ENCODE results near the gene HYAL2. TPM values are rescaled to one million over a fixed set of nuclear protein-coding genes. Genes with fewer than 3 reads are reported as not detected.

HYAL2 gene
- total RNA-seq, 6 donors from 2014 or later: 120 to 389 (median 226) TPM

- ATAC-seq (ENCODE audit: low FRiP score in 2 of 2) (peak; percentile 98), DNase-seq (peak; percentile 97 to 100)
- Histone ChIP-seq H3K36me3 (peaks cover 11 to 27% (median 17%) of the 10 kb centered on the region in 4 donors), H3K9me3 (no peaks in the 10 kb centered on the region), H3K4me3 (peak within 1 kb of the TSS; percentile 68 to 80 (median 74)), H3K4me1 (peaks cover 36 to 51% (median 37%) of the 10 kb centered on the region in 4 donors), H3K27ac (peak within 1 kb of the TSS; percentile 81 to 93 (median 88)), H3K27me3 (no peaks in the 10 kb centered on the region)
- TF ChIP-seq EP300 (IDR thresholded peaks at IDR 0.05) (no peak), CTCF (IDR thresholded peaks at IDR 0.05) (peak in 1 of 6 experiments; percentile 9), POLR2A (IDR thresholded peaks at IDR 0.05) (peak in 3 of 4 donors; percentile 48 to 83 (median 75)), POLR2AphosphoS5 (IDR thresholded peaks at IDR 0.05) (peak; percentile 81 to 84)
- 1 to 3% methylated on average over 28 to 33 of the region's 64 CpGs for WGBS, 2 donors
These were observed 36.6 kb upstream of the HYAL2 start, which contains the start of gene TMEM115 for GRCh38 chr3:50358911-50359759. Gene TMEM115, minus strand, starts transcription at chr3:50359521. Its CDS starts 458 bp downstream, at chr3:50359063.

GRCh38 chr3:50358355-50358910, 35.9 kb upstream of the HYAL2 start:
- H3K27ac ChIP-seq: peak overlapping the region; percentile 81 to 93 (median 88)
- H3K4me3 ChIP-seq: peak overlapping the region; percentile 68 to 80 (median 74)
- ATAC-seq (ENCODE audit: low FRiP score in 2 of 2): no peak
- DNase-seq: peak in 1 of 2 donors; percentile 81
- peaks cover 18 to 34% (median 23%) of the 10 kb centered on the region in 4 donors for H3K36me3 ChIP-seq
- no peaks in the 10 kb centered on the region for H3K27me3 ChIP-seq
- peaks cover 36 to 50% (median 37%) of the 10 kb centered on the region in 4 donors for H3K4me1 ChIP-seq
- no peak for TF ChIP-seq POLR2AphosphoS5 (IDR thresholded peaks at IDR 0.05)
- no peaks in the 10 kb centered on the region for H3K9me3 ChIP-seq
- 36 to 39% methylated on average over 10 to 24 of the region's 24 CpGs for WGBS, 2 donors

GRCh38 chr3:50357481-50357880, 34.9 kb upstream of the HYAL2 start:
- peaks cover 36 to 57% (median 37%) of the 10 kb centered on the region in 4 donors for H3K4me1 ChIP-seq
- DNase-seq (no peak), ATAC-seq (ENCODE audit: low FRiP score in 2 of 2) (no peak)
- H3K27ac ChIP-seq: peak overlapping the region; percentile 11 to 90 (median 54)
- peak overlapping the region in 3 of 4 donors; percentile 68 to 79 (median 70) for H3K4me3 ChIP-seq
- no peaks in the 10 kb centered on the region for H3K27me3 ChIP-seq
- WGBS, 2 donors: 79% methylated on average over 1 of the region's 1 CpG; no CpG with 5 or more reads in 1 of the 2 donors
- H3K9me3 ChIP-seq: no peaks in the 10 kb centered on the region
- TF ChIP-seq EP300 (IDR thresholded peaks at IDR 0.05) (no peak), POLR2AphosphoS5 (IDR thresholded peaks at IDR 0.05) (no peak), CTCF (IDR thresholded peaks at IDR 0.05) (no peak), POLR2A (IDR thresholded peaks at IDR 0.05) (no peak)
- H3K36me3 ChIP-seq: peaks cover 21 to 43% (median 30%) of the 10 kb centered on the region in 4 donors

- H3K36me3 ChIP-seq: peaks cover 21 to 44% (median 30%) of the 10 kb centered on the region in 4 donors
- TF ChIP-seq POLR2A (IDR thresholded peaks at IDR 0.05) (no peak), POLR2AphosphoS5 (IDR thresholded peaks at IDR 0.05) (no peak), EP300 (IDR thresholded peaks at IDR 0.05) (no peak), CTCF (IDR thresholded peaks at IDR 0.05) (no peak)
- peak overlapping the region in 3 of 4 donors; percentile 8 to 70 (median 13) for H3K4me3 ChIP-seq
- peaks cover 40 to 67% (median 42%) of the 10 kb centered on the region in 4 donors for H3K4me1 ChIP-seq
- no peak for ATAC-seq (ENCODE audit: low FRiP score in 2 of 2)
- H3K27me3 ChIP-seq: no peaks in the 10 kb centered on the region
- peak in 1 of 2 donors; percentile 64 for DNase-seq
- H3K9me3 ChIP-seq: no peaks in the 10 kb centered on the region
- 38 to 42% methylated on average over 4 to 5 of the region's 5 CpGs for WGBS, 2 donors
- H3K27ac ChIP-seq: peak overlapping the region in 3 of 4 donors; percentile 22 to 90 (median 32)
These were observed 34.0 kb upstream of the HYAL2 start for GRCh38 chr3:50356553-50356952.

All from upper lobe of left lung (tissue), 6 donors.